Left forelimb (tissue), 1 donor: ENCODE measurements around the gene PLA2G15.

Experiments used
- DNase-seq: peaks from one replicate; pipeline ENCODE4 v3.0.0-alpha.2; 2018; ENCODE audit warnings: low spot score

The PLA2G15 gene

DNA sequence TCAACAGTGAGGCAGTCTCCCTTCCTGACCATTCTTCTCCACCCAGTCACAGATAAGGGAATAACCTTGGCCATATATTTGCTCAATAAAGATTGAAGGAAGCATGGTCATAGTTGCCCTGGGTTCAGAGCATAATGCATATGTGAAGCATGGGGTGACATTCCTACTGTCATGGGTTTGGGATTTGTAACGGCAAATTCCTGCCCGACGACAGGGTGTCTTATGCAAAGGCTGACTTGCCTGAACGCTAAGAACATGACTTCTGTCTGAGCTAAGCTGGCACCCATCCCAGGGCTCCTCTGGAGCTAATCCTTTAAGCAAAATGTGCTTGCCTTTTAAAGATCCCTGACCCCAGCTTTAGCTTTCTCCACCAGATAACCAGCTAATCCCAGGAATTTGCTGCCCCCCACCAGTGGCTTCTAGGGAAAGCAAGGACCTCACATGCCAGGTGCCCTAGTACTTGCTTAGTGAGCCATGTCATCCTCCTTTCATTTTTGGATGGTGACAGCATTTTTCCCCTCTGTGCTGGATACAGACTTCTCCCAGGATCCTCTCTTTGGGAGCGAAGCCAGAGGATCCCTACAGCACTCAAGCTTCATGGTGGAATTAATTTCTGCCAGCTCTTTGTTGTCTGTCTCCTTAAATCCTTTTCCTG, 53.9 kb downstream of the PLA2G15 start:
- no peak for DNase-seq

DNA sequence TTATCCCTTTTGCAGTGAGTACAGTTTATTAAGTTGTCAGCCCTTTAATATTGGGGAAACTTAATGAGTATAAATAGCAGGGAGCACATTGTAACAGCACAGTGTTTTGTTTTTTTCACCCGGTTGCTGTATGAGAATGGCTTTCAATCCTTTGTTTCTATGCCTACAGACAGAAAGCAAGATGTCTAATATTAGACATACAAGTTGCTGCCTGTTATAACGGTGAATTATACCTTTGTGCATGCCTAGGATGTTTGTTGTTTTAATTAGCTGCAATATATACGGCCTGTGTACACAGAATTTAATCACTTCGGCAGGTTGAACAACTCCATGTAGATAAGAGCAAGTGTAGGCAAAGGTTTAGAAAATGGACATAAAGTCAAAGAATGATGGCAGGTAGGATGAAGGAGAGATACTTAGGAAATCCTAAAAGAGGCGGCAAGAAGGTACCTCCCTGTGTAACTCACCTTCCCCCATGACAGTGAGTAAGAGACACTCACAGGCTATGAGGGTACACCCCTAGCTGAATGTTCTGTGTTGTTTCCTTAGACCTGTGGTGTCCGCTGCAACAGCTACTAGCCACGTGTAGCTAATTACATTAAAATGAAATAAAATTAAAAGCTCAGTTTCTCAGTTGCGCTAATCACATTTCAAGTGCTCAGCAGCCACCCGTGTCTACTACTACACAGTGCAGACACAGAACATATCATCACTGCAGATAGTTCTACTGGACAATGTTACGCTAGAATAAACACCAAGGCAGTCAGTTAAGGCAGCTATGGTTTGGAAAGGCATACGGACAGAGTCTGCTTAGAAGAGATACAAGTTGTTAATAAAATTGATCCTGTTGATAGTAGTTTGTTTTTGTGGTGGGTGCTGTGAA, 54.6 kb downstream of the PLA2G15 start:
- DNase-seq = no peak

DNA sequence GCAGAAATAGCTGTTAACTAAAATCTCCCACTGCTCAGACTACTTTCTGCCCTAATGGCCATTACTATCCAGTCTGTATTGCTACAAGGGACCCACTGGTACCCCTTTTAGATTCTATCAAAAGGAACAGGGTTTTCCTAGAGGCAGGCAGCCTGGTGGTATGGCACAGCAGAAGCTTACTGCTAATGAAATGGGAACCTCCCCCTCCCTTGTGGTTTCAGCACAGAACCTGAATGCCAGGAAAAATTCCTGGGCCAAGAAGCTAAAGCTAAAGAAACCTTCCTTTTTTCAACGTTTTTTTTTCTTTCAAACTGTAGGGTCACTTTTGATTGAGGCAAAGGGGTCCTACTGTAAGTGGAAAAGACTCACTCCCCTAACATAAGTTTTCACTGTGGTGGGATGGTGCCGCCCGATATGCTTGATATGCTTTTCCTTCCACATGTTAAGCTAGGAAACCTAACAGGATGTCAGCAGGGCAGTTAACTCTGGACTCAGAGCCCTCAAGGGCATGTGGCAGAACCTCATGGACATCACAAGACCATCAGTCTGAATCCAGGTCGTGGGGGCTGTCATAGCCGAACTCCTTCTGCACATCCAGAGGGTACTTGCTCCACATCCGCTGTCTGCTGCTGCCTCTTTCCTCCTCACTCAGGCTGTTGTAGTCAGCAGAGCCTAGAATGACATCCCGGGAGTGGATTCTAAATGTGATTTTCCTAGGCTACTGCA, 55.7 kb downstream of the PLA2G15 start:
- DNase-seq = no peak

DNA sequence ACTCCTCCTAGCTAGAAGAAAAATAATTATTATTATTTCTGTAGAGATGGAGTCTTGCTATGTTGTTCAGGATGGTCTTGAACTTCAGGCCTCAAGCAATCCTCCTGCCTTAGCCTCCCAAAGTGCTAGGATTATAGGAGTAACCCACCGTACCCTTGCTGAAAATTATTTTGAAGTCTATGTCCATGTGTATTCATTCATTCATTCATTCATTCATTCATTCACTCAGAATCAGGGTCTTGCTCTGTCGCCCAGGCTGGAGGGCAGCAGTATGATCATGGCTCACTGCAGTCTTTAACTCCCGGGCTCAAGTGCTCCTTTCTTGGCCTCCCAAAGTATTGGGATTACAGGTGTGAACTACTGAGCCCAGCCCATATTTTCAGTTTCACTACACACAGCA, 61.5 kb downstream of the PLA2G15 start:
- DNase-seq = no peak

DNA sequence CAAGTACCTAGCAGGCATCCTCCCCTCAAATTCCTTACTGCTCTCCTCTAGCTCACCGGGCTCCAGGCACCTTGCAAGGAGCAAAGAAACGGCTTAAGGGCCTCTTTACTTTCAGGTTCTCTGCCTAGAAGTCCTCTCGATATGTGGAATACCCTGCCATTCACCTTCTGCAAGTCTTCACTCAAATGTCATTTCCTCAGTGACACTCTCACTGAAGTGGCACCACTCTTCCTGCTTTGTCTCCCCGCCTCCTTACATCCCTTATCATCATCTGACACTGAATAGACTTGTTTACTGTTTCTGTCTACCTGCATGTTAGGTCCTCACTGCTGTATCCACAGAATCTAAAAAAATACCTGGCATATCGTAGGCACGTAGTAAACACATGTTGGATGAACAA, 64.6 kb downstream of the PLA2G15 start:
- DNase-seq = no peak

DNA sequence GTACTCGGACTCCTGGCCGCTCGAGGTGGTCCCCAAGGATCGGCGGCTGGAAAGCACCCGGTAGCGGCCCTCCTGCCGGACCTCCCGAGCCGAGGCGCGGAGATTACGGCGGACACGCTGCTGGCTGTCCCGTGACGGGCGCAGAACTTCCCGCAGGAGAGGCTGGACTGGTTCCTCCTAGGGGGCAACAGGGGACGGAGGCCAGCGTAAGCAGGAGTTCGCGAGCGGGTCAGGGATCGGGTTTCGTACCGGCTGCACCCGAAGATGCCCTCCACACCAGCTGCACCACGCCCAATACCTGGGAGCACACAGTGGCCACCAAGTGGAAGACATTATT, 65.2 kb downstream of the PLA2G15 start:
- DNase-seq = no peak
